SH-SY5Y (cell line): ENCODE measurements around the gene C3orf49.

Source experiments
- GATA2 ChIP-seq: IDR thresholded peaks from 2 replicates; pipeline ENCODE4 v1.6.1; 2011; ENCODE audit warnings: mild to moderate bottlenecking, low read depth, low read length
- GATA3 ChIP-seq: IDR thresholded peaks from 2 replicates; pipeline ENCODE4 v1.6.1; 2011; ENCODE audit warnings: low read depth, mild to moderate bottlenecking, low read length, moderate library complexity

Gene C3orf49

DNA sequence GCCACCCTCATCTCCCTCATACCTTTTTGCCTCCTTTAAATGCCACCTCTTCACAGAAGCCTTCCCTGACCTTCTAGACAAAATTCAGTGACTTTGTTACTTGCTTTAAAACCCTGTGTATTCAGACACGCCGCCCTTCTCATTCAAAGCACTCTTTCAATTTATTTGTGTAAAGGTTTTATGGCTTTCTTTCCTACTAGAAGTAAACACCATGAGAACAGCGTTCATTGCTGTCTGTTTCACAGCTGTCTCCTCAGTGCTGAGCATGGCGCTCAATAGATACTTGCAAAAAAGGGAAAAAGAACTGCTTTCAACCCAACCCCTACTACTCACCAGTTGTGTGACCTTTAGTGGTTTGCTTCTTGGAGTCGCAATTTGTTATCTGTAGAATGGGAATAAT is 61.6 kb downstream of the C3orf49 start:
- no peak for TF ChIP-seq GATA2
- TF ChIP-seq GATA3 = no peak

DNA sequence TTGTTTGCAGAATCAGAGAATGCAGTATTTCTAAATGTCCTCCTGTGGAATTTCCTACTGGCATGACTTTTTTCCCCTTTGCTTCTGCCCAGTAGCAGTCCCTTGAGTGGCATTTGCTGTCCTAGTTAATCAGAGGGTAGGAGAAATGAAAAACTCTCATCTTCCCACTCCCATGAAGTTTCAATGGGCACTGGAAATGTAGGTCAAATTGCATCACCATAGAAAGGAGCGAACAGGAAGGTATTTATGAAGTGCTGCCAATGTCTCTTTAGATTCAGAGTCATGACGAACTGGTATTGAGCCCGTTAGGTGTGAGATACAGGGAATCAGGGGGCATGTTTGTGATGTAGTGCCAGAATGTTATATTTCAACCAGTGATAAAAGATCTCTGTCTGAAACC is 67.8 kb downstream of the C3orf49 start:
- TF ChIP-seq GATA3 = no peak
- TF ChIP-seq GATA2 = no peak

GRCh38 chr3:63891518-63891917 is 72.4 kb downstream of the C3orf49 start:
- no peak for TF ChIP-seq GATA2
- no peak for TF ChIP-seq GATA3

- TF ChIP-seq GATA3 (no peak), GATA2 (no peak)
Measured at GRCh38 chr3:63892773-63893352, 73.8 kb downstream of the C3orf49 start.

DNA sequence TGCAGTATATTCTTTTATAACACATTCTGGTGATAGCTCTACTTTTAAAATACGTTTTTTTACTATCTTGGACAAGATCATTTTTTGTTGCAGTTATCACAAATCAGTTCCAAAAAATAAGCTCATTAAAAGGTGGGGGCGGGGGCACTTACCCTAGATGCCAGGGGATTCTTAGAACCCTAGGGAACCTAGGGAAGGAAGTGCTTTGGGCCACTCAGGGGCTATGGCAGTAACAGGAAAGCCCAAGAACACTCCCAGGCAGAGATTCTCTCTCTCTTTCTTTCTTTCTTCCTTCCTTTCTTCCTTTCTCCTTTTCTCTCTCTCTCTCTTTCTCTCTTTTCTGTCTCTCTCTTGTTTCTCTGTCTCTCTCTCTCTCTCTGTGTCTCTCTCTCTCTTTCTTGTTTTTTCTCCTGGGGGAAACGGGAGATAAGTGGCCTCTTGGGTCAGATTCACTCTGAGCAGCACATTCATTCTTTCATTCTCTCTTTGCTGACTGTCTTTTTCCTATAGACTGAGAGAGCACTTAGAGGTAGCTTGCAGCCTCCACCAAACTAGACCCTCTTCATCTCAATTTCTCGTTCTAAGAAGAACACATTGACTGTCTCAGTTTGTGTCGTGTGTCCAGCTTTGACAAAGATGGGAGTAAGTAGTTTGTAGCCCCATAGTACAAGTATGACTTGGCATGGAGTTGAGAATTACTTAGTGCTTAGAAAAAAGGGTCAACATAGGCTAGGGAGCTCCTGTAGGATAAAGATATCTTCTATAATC is 76.5 kb downstream of the C3orf49 start:
- TF ChIP-seq GATA3 (no peak), GATA2 (no peak)

DNA sequence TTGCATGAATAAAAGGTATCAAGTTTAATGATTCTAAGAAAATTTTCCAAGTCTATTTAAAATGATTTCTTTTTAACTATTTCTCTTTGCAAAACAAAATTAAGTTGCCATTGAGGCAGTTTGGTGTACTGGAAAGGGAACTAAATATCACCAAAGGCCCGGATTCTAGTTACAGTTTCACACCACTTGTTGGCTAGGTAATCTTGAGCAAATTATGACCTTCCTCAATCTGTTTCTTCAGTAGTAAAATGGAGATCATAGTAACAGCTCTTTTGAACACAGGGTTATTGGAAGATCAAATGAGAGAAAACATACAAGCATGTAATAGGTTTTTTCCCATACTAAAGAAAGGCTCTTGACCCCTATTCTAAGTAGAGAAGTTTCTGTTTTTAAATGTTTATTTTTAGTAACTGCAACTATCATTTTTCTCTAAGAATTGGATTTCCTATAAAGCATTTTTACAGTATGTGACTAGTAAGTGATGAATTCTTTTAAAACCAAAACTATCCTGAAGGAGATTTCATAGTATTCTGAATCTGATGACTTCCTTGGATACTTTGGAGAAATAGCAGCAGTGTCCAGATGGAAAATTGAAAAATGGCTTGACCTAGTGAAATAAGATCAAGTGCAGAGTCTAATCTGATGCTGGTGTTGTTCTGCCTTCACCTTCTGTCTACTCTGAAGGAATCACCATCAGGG is 77.4 kb downstream of the C3orf49 start:
- no peak for TF ChIP-seq GATA2
- no peak for TF ChIP-seq GATA3
